ENCODE measurements around the gene TTLL8. TPM values are rescaled to one million over a fixed set of nuclear protein-coding genes. Genes with fewer than 3 reads are reported as not detected.

The TTLL8 gene
- total RNA-seq, 2 donors from 2014 or later, result not detected

DNA sequence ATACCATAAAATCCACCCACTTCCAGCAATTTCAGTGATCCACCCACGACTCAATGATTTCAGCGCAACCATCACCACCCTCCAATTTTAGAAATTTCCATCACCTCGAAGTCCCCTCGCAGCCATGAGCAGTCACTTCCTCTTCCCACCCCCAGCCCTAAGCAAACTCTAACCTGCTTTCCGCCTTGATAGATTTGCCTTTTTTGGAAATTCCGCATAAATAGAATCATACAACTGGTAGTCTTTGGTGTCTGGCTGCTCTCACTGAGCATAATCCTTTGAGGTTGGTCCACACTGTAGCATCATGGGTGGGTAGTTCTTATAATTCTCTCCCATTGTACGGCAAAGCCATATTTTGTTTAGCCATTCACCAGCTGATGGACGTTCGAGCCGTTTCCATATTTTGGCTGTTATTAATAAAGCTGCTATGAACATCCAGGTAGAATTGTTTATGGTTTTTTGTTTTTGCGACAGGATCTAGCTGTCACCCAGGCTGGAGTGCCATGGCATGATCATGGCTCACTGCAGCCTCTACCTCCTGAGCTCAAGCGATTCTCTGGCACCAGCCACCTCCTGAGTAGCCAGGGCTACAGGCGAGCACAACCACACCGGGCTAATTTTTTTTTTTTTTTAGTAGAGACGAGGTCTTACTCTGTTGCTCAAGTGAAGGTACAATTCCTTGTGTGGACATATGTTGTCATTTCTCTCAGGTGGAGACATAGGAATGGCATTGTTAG, 81.5 kb downstream of the TTLL8 start:
- peak overlapping the region; percentile 10 for H3K27ac ChIP-seq
- intact Hi-C loops (cut with DNase I), result no loop called here
- DNase-seq, result no peak

DNA sequence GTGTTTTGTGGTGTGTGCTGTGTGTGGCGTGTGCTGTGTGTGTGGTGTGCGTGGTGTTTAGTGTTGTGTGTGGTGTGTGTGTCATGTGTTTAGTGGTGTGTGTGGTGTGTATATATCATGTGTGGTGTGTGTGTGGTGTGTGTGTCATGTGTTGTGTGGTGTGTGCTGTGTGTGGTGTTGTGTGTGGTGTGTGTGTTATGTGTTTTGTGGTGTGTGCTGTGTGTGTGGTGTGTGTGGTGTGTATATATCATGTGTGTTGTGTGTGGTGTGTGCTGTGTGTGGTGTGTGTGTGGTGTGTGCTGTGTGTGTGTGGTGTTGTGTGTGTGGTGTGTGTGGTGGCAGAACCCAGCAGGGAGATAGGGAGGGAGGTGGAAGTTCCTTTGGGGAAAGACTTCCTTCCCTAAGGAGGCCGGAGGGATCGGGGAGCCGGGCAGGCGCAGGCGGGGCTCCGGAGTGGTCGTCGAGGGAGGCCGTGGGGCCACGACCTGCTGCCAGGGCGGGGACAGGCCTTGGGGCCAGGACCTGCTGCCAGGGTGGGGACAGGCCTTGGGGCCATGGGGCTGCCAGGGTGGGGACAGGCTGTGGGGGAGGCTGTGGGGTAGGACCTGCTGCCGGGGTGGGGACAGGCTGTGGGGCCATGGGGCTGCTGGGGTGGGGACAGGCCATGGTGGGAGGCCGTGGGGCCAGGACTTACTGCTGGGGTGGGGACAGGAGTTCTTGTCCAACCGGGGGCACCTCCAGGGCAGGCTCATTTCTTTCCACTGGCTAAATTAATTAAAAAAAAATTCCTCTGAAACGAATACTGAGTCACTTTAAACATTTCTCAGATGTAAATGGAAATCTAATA, 82.3 kb downstream of the TTLL8 start:
- H3K27ac ChIP-seq, result peak overlapping the region; percentile 41
- intact Hi-C loops (cut with DNase I), result no loop called here

More for the DNA sequence above, 81.5 kb downstream of the TTLL8 start:
- Histone ChIP-seq H3K4me1 (peaks cover 4% of the 10 kb centered on the region), H3K9ac (ENCODE audit: low read depth in 2 of 2, low read length in 2 of 2) (no peak overlapping the region), H3K9me3 (no peaks in the 10 kb centered on the region), H3K4me3 (no peak overlapping the region), H3K27me3 (no peaks in the 10 kb centered on the region), H3K36me3 (no peaks in the 10 kb centered on the region)
- TF ChIP-seq, protein P1, sequence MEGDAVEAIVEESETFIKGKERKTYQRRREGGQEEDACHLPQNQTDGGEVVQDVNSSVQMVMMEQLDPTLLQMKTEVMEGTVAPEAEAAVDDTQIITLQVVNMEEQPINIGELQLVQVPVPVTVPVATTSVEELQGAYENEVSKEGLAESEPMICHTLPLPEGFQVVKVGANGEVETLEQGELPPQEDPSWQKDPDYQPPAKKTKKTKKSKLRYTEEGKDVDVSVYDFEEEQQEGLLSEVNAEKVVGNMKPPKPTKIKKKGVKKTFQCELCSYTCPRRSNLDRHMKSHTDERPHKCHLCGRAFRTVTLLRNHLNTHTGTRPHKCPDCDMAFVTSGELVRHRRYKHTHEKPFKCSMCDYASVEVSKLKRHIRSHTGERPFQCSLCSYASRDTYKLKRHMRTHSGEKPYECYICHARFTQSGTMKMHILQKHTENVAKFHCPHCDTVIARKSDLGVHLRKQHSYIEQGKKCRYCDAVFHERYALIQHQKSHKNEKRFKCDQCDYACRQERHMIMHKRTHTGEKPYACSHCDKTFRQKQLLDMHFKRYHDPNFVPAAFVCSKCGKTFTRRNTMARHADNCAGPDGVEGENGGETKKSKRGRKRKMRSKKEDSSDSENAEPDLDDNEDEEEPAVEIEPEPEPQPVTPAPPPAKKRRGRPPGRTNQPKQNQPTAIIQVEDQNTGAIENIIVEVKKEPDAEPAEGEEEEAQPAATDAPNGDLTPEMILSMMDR (IDR thresholded peaks at IDR 0.05), result no peak

DNA sequence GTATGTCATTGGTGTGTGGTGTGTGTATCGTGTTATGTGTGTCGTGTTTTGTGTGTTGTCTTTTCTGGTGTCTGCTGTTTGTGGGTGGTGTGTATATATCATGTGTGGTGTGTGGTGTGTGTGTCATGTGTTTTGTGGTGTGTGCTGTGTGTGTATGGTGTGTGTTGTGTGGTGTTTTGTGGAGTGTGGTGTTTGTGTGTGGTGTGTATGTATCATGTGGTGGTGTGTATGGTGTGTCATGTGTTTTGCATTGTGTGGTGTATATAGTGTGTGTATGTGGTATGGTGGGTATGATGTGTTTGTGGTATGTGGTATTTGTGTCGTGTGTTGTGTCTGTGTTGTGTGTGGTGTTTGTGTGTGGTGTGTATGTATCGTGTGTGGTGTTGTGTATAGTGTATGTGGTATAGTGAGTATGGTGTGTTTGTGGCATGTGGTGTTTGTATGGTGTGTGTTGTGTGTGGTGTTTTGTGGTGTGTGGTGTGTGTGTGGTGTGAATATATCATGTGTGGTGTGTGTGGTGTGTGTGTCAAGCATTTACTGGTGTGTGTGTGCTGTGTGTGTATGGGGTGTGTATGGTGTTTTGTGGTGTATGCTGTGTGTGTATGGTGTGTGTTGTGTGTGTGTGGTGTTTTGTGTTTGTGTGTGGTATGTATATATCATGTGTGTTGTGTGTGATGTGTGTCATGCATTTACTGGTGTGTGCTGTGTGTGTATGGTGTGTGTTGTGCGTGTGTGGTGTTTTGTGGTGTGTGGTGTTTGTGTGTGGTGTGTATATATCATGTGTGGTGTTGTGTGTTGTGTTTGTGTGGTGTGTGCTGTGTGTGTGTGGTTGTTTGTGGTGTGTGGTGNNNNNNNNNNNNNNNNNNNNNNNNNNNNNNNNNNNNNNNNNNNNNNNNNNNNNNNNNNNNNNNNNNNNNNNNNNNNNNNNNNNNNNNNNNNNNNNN, 84.8 kb downstream of the TTLL8 start:
- Histone ChIP-seq H3K36me3 (no peaks in the 10 kb centered on the region), H3K4me3 (no peak overlapping the region), H3K9ac (ENCODE audit: low read depth in 2 of 2, low read length in 2 of 2) (no peak overlapping the region), H3K27me3 (no peaks in the 10 kb centered on the region), H3K4me1 (peaks cover 12% of the 10 kb centered on the region), H3K27ac (no peak overlapping the region), H3K9me3 (no peaks in the 10 kb centered on the region)
- TF ChIP-seq, protein P1 (IDR thresholded peaks at IDR 0.05), result no peak
- no peak for DNase-seq
- intact Hi-C loops (cut with DNase I), result no loop called here

More for the DNA sequence above, 82.3 kb downstream of the TTLL8 start:
- TF ChIP-seq, protein P1 (IDR thresholded peaks at IDR 0.05), result no peak
- H3K4me3 ChIP-seq, result no peak overlapping the region
- H3K36me3 ChIP-seq, result no peaks in the 10 kb centered on the region
- no peaks in the 10 kb centered on the region for H3K9me3 ChIP-seq
- DNase-seq, result peak; percentile 47
- no peaks in the 10 kb centered on the region for H3K27me3 ChIP-seq
- H3K4me1 ChIP-seq, result peaks cover 4% of the 10 kb centered on the region
- peak overlapping the region in 1 of 2 donors; percentile 35 for H3K9ac ChIP-seq (ENCODE audit: low read depth in 2 of 2, low read length in 2 of 2)

DNA sequence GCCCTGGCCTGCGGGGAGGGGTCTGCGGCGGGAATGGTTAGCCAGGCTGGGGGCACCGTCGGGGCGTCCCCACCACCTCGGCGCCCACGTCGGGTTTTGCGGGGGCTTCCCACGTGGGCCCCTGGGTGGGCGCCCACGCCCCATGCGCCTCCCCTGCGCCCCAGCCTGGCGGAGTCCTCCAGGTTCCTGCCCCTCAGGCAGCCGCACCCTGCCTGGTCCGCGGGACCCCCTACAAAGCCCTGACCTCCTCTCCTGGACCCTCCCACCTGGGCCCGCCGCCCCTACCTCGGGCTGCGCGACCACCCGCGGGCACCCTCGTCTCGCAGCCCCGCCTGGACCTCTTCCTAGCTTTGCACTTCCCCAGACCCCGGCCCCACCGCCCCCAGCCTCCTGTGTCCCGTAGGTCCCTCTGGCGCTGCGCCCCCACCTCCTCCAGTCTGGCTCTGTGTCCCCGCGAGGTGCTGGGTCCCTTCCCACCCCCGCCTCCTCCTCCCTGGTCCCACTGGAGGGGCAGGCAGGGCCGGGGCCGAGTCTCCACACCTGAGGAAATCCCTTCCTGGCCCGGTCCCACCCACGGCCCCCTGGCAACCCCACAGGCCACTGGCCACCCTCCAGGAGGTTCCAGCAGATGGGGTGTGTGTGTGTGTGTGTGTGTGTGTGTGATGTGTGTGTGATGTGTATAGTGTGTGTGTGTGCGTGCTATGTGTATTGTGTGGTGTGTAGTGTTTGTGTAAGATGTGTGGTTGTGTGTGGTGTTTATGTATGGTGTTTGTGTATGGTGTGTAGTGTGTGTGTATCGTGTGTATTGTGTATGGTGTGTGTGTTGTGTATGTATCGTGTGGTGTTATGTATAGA, 85.7 kb downstream of the TTLL8 start:
- H3K4me3 ChIP-seq, result no peak overlapping the region
- H3K9ac ChIP-seq (ENCODE audit: low read depth in 2 of 2, low read length in 2 of 2), result peak overlapping the region in 1 of 2 donors; percentile 67
- DNase-seq, result peak; percentile 29
- H3K4me1 ChIP-seq, result peaks cover 12% of the 10 kb centered on the region
- TF ChIP-seq, protein P1 (IDR thresholded peaks at IDR 0.05), result no peak
- no peaks in the 10 kb centered on the region for H3K36me3 ChIP-seq
- H3K27ac ChIP-seq, result no peak overlapping the region
- no peaks in the 10 kb centered on the region for H3K9me3 ChIP-seq
- no peaks in the 10 kb centered on the region for H3K27me3 ChIP-seq
- intact Hi-C loops (cut with DNase I), result no loop called here
